Hematopoietic multipotent progenitor cell treated with erythropoietin and hydrocortisone succinate and interleukin-3 and kit ligand, for 17 days (in vitro differentiated cells): ENCODE measurements around the gene PFKM.

Source experiments
- DNase-seq: peaks from one replicate; pipeline ENCODE4 v3.0.0-alpha.2; 2015; ENCODE audit warnings: low spot score

The PFKM gene

GRCh38 chr12:48187916-48188695, 68.9 kb downstream of the PFKM start:
- DNase-seq, result no peak

- peak; percentile 80 for DNase-seq
These were observed 70.4 kb downstream of the PFKM start for GRCh38 chr12:48189331-48190125.

GRCh38 chr12:48191096-48191495, 71.9 kb downstream of the PFKM start:
- DNase-seq, result no peak

- no peak for DNase-seq
These were observed 73.7 kb downstream of the PFKM start for GRCh38 chr12:48192861-48193260.

GRCh38 chr12:48193623-48194022, 74.5 kb downstream of the PFKM start:
- DNase-seq, result no peak

GRCh38 chr12:48194799-48195201, 75.6 kb downstream of the PFKM start:
- no peak for DNase-seq
